ENCODE results near the gene UBE2S. TPM values are rescaled to one million over a fixed set of nuclear protein-coding genes. Genes with fewer than 3 reads are reported as not detected.

The UBE2S gene
- total and polyA plus RNA-seq, 3 donors from 2014 or later, result 150 to 272 (median 188) TPM

- H3K27ac ChIP-seq, result no peak within 1 kb of the TSS
- no peaks in the 10 kb centered on the region for H3K27me3 ChIP-seq
- DNase-seq, result peak; percentile 41
- WGBS, 2 donors, result 0 to 1% methylated on average over 22 to 43 of the region's 43 CpGs
- intact Hi-C loops (cut with DNase I; ENCODE audit: low total_unique reads), result no loop called here
- H3K4me3 ChIP-seq, result peak within 1 kb of the TSS; percentile 44 to 58
- TF ChIP-seq POLR2A (IDR thresholded peaks at IDR 0.05), result no peak
- peaks cover 8% of the 10 kb centered on the region for H3K4me1 ChIP-seq
- no peaks in the 10 kb centered on the region for H3K9me3 ChIP-seq
- no peaks in the 10 kb centered on the region for H3K36me3 ChIP-seq (ENCODE audit: low read depth, missing control alignments)
Measured at GRCh38 chr19:55354698-55355212, 52.8 kb downstream of the UBE2S start, which contains the start of gene COX6B2. COX6B2 (minus strand) TSS chr19:55354719; CDS start chr19:55354521, 198 bp downstream.

- no peaks in the 10 kb centered on the region for H3K9me3 ChIP-seq
- H3K27me3 ChIP-seq, result no peaks in the 10 kb centered on the region
- peaks cover 8% of the 10 kb centered on the region for H3K4me1 ChIP-seq
- peak; percentile 65 for DNase-seq
- H3K27ac ChIP-seq, result no peak overlapping the region
- H3K36me3 ChIP-seq (ENCODE audit: low read depth, missing control alignments), result no peaks in the 10 kb centered on the region
- 1 to 2% methylated on average over 27 to 66 of the region's 72 CpGs for WGBS, 2 donors
- no peak for TF ChIP-seq CTCF (IDR thresholded peaks at IDR 0.05)
- TF ChIP-seq POLR2A (IDR thresholded peaks at IDR 0.05), result no peak
- peak overlapping the region; percentile 44 to 58 for H3K4me3 ChIP-seq
- intact Hi-C loops (cut with DNase I; ENCODE audit: low total_unique reads), result no loop called here
Measured at GRCh38 chr19:55353803-55354697, 53.5 kb downstream of the UBE2S start.

- 0 to 2% methylated on average over 5 to 24 of the region's 24 CpGs for WGBS, 2 donors
- Histone ChIP-seq H3K27ac (no peak overlapping the region), H3K9me3 (no peaks in the 10 kb centered on the region), H3K36me3 (ENCODE audit: low read depth, missing control alignments) (no peaks in the 10 kb centered on the region), H3K4me3 (peak overlapping the region; percentile 44 to 58), H3K27me3 (no peaks in the 10 kb centered on the region), H3K4me1 (peaks cover 8% of the 10 kb centered on the region)
- no peak for DNase-seq
- intact Hi-C loops (cut with DNase I; ENCODE audit: low total_unique reads), result no loop called here
- TF ChIP-seq CTCF (IDR thresholded peaks at IDR 0.05), result no peak
- TF ChIP-seq POLR2A (IDR thresholded peaks at IDR 0.05), result no peak
Measured at GRCh38 chr19:55353356-55353802, 54.2 kb downstream of the UBE2S start.

GRCh38 chr19:55352549-55353145 lies 54.9 kb downstream of the UBE2S start:
- Histone ChIP-seq H3K27me3 (no peaks in the 10 kb centered on the region), H3K27ac (no peak overlapping the region), H3K36me3 (ENCODE audit: low read depth, missing control alignments) (no peaks in the 10 kb centered on the region), H3K4me3 (no peak overlapping the region), H3K4me1 (peaks cover 8% of the 10 kb centered on the region), H3K9me3 (no peaks in the 10 kb centered on the region)
- no peak for TF ChIP-seq CTCF (IDR thresholded peaks at IDR 0.05)
- no peak for TF ChIP-seq POLR2A (IDR thresholded peaks at IDR 0.05)
- 54 to 55% methylated on average over 25 of the region's 25 CpGs for WGBS, 2 donors
- no peak for DNase-seq
- intact Hi-C loops (cut with DNase I; ENCODE audit: low total_unique reads), result no loop called here

- Histone ChIP-seq H3K4me3 (no peak overlapping the region), H3K27ac (no peak overlapping the region), H3K4me1 (peaks cover 8% of the 10 kb centered on the region), H3K9me3 (no peaks in the 10 kb centered on the region), H3K36me3 (ENCODE audit: low read depth, missing control alignments) (no peaks in the 10 kb centered on the region), H3K27me3 (no peaks in the 10 kb centered on the region)
- no peak for DNase-seq
- WGBS, 2 donors, result 87% methylated on average over 6 of the region's 6 CpGs; no CpG with 5 or more reads in 1 of the 2 donors
- no peak for TF ChIP-seq CTCF (IDR thresholded peaks at IDR 0.05)
- no peak for TF ChIP-seq POLR2A (IDR thresholded peaks at IDR 0.05)
- intact Hi-C loops (cut with DNase I; ENCODE audit: low total_unique reads), result no loop called here
Measured at GRCh38 chr19:55352040-55352439, 55.5 kb downstream of the UBE2S start.
